Stimulated activated CD4-positive, alpha-beta T cell treated with anti-CD3 and anti-CD28 coated beads, Interleukin-1b, Interleukin-23, amount 100 ng/mL, for 1 hour (primary cell): ENCODE results near the gene ARHGAP28.

Source experiments
- DNase-seq, 2 donors: peaks; one replicate each; pipeline ENCODE4 v3.0.0-alpha.2; 2020; ENCODE audit warnings: low read depth in 2 of 2

Gene ARHGAP28

GRCh38 chr18:6874315-6874714 is 144.8 kb downstream of the ARHGAP28 start:
- DNase-seq = no peak

- DNase-seq = no peak
Measured at GRCh38 chr18:6875749-6876148, 146.2 kb downstream of the ARHGAP28 start.

GRCh38 chr18:6876641-6877041 is 147.1 kb downstream of the ARHGAP28 start:
- no peak for DNase-seq

- no peak for DNase-seq
Measured at GRCh38 chr18:6877288-6877687, 147.8 kb downstream of the ARHGAP28 start.

DNA sequence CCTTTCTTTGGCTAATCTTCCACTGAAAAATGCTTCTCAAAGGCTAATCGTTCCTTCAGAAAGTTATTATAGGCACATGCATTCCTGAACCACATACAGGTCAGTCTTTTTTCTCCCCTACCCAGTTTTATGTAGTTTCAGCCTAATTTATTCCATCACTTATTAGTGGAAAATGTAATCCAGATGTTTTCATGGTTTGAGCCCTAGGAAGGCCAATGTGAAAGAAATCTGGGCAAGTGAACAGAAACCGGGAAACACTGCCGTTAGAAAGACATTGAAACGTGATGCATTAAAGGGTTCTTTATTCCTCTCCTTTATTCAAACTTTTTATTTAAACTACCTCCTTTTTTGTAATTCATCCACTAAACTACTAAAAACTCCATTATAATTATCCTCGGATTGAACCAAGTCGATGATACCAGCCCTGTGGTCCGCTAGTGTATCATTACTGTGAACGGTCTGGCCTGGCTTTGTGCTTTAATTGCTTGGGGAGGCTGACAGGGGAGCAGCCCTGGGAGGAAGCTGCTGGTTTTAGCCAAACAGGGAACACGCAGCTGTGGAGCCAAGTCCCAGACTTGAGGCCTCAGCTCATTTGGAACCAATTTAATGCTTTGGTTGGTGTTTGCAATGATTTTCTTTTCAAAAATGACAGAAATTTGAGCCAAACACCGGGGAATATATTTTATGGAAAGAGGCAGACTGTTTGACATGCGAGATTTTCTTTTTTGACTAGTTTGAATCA is 149.2 kb downstream of the ARHGAP28 start:
- DNase-seq = no peak

DNA sequence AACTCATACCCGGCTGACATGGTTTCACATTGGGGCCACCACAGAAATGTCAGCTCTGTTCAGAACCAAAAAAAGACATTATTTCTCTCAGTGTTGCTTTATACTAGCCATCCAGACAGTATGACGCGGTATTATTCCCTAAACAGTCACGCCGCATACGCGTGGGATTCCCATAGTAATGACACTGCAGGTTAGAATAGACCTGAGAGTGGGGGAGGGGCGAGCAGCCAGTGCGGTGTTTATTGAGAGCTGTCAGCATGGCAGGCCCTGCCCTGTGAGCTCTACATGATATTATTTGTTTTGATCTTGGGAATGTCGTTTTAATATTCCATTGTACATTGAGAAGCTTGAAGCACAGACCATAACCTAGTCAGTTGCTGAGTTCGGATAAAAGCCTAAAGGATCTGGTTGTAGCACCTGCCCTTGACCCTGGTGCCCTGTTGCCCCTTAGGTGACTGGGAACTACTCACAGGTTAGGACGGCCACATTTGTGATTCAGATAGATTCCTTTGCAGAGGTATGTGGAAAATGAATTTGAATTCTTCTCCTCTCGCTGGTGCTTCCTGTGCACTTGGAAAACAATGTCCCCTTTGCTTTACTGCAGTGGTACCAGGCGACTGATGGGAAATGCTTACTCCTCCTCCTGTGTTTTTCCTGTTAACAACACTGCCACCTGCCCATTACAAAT is 150.1 kb downstream of the ARHGAP28 start:
- DNase-seq = no peak

- DNase-seq = no peak
Measured at GRCh38 chr18:6881034-6881820, 151.7 kb downstream of the ARHGAP28 start.

DNA sequence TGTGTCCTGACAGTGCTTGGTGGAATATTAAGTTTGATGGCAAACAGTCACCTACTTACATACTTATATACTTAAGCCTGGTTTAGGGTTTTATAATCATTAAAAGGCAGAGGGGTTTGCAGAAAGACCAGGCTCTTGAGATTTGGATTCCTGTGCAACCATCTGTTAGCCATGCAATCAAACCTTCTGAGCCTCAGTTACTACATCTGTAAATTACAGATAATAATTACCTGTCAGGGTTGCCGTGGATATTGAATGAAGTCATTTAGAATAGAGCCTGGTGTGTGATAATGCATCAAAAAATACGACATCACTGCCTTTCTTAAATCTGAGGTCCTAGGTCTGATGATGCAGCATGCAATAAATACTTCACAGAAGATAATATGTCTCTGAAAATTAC is 152.9 kb downstream of the ARHGAP28 start:
- DNase-seq = no peak

DNA sequence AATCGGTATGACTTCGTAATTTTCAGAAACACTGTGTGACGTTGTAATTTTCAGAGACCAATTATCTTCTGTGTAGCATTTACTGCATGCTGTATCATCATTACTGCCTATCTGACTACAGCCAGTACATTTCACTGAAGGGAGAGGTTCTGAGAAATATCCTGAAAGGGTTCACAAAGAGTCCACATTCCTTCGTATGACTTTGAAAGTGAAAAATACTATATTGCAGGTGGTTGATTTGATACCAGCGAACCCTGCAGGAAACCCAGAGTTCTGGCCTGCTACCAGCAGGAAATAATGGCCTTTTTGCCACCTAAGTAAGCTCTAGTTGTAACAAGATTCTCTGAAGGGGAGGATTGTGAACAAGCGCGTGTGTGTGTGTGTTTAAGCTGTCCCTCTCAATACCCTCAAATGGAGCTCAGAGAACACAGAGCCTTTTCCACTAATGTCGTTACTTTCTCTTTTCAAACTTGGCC is 155.5 kb downstream of the ARHGAP28 start:
- DNase-seq = no peak

DNA sequence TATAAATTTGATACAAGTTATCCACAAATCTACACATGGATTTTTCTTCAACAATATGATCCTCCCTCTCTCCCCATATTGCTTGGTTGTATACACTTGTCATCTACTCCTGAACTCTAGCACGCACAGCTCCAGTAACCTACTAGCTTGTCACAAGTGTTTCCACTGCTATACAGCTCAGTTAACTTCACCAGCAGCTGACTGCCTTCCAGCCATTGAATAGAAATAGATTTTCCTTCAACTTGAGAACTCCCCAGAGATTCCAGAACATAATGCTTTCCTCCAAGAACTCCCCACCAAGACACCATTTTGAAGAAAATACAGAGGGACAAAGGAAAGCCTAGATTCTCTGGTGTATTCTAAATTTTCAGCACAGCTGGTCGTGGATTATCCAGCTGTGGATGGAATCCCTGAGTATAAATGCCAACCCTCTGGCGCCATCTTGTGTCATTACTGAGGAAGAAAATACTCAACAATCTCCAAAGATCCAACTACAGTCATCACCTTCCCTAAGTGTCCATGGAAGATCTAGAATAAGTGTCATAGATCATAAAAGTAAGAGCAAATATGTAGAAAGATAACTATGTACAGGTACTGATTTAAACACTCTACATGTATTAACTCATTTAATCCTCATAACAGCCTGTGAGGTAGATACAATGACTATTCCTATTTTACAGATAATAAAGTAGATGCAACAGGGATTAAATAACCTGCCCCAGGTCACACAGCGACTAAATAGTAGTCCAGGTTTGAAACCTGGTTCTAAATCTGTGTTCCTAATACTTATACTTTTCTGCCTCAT is 156.7 kb downstream of the ARHGAP28 start:
- no peak for DNase-seq

- DNase-seq = no peak
Measured at GRCh38 chr18:6886797-6887330, 157.3 kb downstream of the ARHGAP28 start.

GRCh38 chr18:6891788-6892187 is 162.3 kb downstream of the ARHGAP28 start:
- no peak for DNase-seq

DNA sequence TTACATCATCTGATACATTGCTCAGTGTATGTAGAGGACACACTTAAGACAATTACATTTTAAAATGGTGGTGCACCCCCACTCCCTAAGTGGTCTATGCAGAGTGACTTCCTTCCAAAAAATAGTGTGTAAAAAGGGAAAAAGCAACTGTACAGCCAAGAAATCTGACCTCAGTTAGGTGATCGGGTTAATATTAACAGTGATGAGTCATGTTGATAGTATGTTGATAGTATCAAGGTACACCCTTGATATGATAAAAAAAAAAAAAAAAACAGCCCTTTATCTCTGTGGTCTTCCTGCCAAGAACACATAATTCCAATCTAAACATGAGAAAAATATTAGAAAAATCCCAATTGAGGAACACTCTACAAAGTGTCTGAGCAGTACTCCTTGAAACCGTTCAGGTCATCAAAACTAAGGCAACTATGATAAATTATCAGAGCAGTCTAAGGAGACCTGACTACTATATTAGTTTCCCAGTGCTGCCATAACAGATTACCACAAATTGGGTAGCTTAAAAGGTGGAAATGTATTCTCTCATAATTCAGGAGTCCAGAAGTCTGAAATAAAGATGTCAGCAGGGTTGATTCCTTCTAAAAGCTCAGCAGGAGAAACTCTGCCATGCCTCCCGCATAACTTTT is 171.9 kb downstream of the ARHGAP28 start:
- DNase-seq = no peak

DNA sequence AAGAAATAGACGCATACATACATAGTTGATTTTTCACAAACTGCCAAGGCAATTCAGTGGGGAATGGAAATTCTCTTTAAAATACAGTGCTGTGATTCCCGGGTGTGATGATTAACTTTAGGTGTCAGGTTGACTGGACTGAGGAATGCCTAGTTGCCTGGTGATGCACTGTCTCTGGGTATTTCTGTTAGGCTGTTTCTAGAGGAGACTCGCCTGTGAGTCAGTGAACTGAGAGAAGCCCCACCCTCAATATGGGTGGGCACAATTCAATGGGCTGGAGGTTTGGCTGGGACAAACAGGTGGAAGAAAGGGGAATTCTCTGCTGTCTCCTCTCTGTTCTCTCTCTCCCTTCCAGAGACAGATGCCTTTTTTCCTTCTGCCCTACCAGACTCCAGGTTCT is 187.6 kb downstream of the ARHGAP28 start:
- DNase-seq = no peak

- DNase-seq = no peak
Measured at GRCh38 chr18:6920099-6920955, 190.8 kb downstream of the ARHGAP28 start.

- DNase-seq = no peak
Measured at GRCh38 chr18:6921571-6921970, 192.1 kb downstream of the ARHGAP28 start.

GRCh38 chr18:6923220-6923619 is 193.7 kb downstream of the ARHGAP28 start:
- DNase-seq = no peak

- no peak for DNase-seq
Measured at GRCh38 chr18:6927153-6927552, 197.6 kb downstream of the ARHGAP28 start.

DNA sequence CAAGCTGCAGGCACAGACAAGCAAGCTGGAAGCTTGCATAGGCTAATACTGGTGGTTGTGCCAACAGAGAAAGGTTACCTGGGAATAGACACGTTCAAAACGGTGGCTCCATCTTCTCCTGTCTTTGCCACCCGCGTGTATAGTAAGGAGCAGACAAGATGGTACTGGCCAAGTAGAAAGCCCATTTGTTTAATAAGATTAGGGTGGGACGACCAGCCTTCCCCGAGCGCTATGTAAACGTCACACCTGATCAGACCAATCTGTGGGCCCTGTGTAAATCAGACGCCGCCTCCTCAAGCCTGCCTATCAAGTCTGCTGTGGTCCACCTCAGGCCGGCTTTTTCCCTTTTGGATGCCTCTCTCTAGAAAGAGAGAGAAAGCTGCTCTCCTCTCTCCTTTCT is 198.8 kb downstream of the ARHGAP28 start:
- no peak for DNase-seq
